ENCODE measurements around the gene ATAD2B.

The ATAD2B gene

GRCh38 chr2:23753291-23754010 is 173.5 kb downstream of the ATAD2B start:
- DNase-seq = no peak
- Histone ChIP-seq H3K4me1 (ENCODE audit: low read length) (no peaks in the 10 kb centered on the region), H3K4me2 (ENCODE audit: low read depth, low read length) (no peak overlapping the region), H3K4me3 (ENCODE audit: low read length) (no peak overlapping the region), H4K20me1 (ENCODE audit: insufficient read depth, low read length) (no peaks in the 10 kb centered on the region), H3K27ac (ENCODE audit: low read length) (no peak overlapping the region), H3K79me2 (ENCODE audit: low read length) (no peaks in the 10 kb centered on the region), H3K9me2 (replicated peaks; ENCODE audit: insufficient read depth, low read length) (no peaks in the 10 kb centered on the region), H3K9ac (ENCODE audit: low read length) (no peak overlapping the region), H3K27me3 (replicated peaks; ENCODE audit: insufficient read depth, low read length) (no peaks in the 10 kb centered on the region), H3K9me3 (replicated peaks; ENCODE audit: insufficient read depth, low read length) (no peaks in the 10 kb centered on the region), H3F3A (ENCODE audit: insufficient read depth, low read length) (no peaks in the 10 kb centered on the region), H3K36me3 (replicated peaks; ENCODE audit: insufficient read depth, low read length) (no peaks in the 10 kb centered on the region), H2AFZ (ENCODE audit: low read length) (no peak overlapping the region)
- TF ChIP-seq EZH2 (optimal IDR thresholded peaks at IDR 0.05; ENCODE audit: low read depth, low read length) (no peak), EZH2phosphoT487 (IDR thresholded peaks at IDR 0.05; ENCODE audit: low read length) (no peak), CTCF (IDR thresholded peaks at IDR 0.05; ENCODE audit: low read length) (no peak)

GRCh38 chr2:23751747-23752265 is 175.1 kb downstream of the ATAD2B start:
- no peak overlapping the region for H3K4me2 ChIP-seq (ENCODE audit: low read depth, low read length)
- DNase-seq = no peak

DNA sequence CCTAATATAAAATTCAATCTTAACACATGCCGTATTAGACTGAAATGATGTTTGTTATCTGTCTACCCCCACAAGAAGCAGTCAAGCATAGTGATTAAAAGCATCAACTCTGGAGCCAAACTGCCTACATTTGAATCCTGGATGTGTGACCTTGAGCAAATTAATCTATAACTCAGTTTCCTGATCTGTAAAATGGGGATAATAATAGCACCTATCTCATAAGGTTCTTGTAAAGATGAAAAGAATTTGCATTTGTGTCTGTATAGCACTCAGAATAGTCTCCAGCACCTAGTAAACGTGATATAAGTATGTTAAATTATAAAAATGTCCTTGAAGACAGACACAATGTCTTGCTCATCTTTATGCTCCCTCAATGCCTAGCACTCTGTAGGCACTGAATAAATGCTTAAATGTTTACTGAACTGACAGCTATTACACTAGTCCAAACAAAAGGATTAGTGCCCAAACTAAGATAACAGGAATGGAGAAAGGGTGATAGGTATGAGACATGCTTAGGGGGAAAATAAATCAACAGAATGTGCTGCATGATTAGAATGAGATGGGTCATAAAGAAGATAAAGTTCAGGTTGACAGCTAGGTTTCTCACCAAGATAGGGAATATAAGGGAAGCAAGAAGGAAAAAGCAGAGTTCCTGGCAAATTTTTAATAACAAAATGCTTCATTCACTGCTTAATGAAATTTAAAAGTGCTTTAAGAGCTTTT is 180.6 kb downstream of the ATAD2B start:
- no peaks in the 10 kb centered on the region for H3K9me2 ChIP-seq (replicated peaks; ENCODE audit: insufficient read depth, low read length)
- H3K4me2 ChIP-seq (ENCODE audit: low read depth, low read length) = no peak overlapping the region
- H2AFZ ChIP-seq (ENCODE audit: low read length) = no peak overlapping the region
- no peak for DNase-seq
- no peak for TF ChIP-seq EZH2 (optimal IDR thresholded peaks at IDR 0.05; ENCODE audit: low read depth, low read length)
- TF ChIP-seq EZH2phosphoT487 (IDR thresholded peaks at IDR 0.05; ENCODE audit: low read length) = no peak
- no peak for TF ChIP-seq CTCF (IDR thresholded peaks at IDR 0.05; ENCODE audit: low read length)
- no peaks in the 10 kb centered on the region for H3K27me3 ChIP-seq (replicated peaks; ENCODE audit: insufficient read depth, low read length)
- H3K36me3 ChIP-seq (replicated peaks; ENCODE audit: insufficient read depth, low read length) = no peaks in the 10 kb centered on the region
- no peaks in the 10 kb centered on the region for H3K79me2 ChIP-seq (ENCODE audit: low read length)
- no peak overlapping the region for H3K27ac ChIP-seq (ENCODE audit: low read length)
- H3K4me1 ChIP-seq (ENCODE audit: low read length) = no peaks in the 10 kb centered on the region
- no peaks in the 10 kb centered on the region for H4K20me1 ChIP-seq (ENCODE audit: insufficient read depth, low read length)
- H3K9ac ChIP-seq (ENCODE audit: low read length) = no peak overlapping the region
- H3K9me3 ChIP-seq (replicated peaks; ENCODE audit: insufficient read depth, low read length) = no peaks in the 10 kb centered on the region
- no peaks in the 10 kb centered on the region for H3F3A ChIP-seq (ENCODE audit: insufficient read depth, low read length)
- H3K4me3 ChIP-seq (ENCODE audit: low read length) = no peak overlapping the region

More at GRCh38 chr2:23751747-23752265, 175.1 kb downstream of the ATAD2B start:
- H3K9me3 ChIP-seq (replicated peaks; ENCODE audit: insufficient read depth, low read length) = no peaks in the 10 kb centered on the region
- H3K79me2 ChIP-seq (ENCODE audit: low read length) = no peaks in the 10 kb centered on the region
- no peaks in the 10 kb centered on the region for H4K20me1 ChIP-seq (ENCODE audit: insufficient read depth, low read length)
- H3K4me3 ChIP-seq (ENCODE audit: low read length) = no peak overlapping the region
- H3K4me1 ChIP-seq (ENCODE audit: low read length) = no peaks in the 10 kb centered on the region
- no peaks in the 10 kb centered on the region for H3K36me3 ChIP-seq (replicated peaks; ENCODE audit: insufficient read depth, low read length)
- H3K9me2 ChIP-seq (replicated peaks; ENCODE audit: insufficient read depth, low read length) = no peaks in the 10 kb centered on the region
- no peak for TF ChIP-seq EZH2phosphoT487 (IDR thresholded peaks at IDR 0.05; ENCODE audit: low read length)
- TF ChIP-seq CTCF (IDR thresholded peaks at IDR 0.05; ENCODE audit: low read length) = no peak
- no peak for TF ChIP-seq EZH2 (optimal IDR thresholded peaks at IDR 0.05; ENCODE audit: low read depth, low read length)
- H3K9ac ChIP-seq (ENCODE audit: low read length) = no peak overlapping the region
- H3K27ac ChIP-seq (ENCODE audit: low read length) = no peak overlapping the region
- H3K27me3 ChIP-seq (replicated peaks; ENCODE audit: insufficient read depth, low read length) = no peaks in the 10 kb centered on the region
- H3F3A ChIP-seq (ENCODE audit: insufficient read depth, low read length) = no peaks in the 10 kb centered on the region
- no peak overlapping the region for H2AFZ ChIP-seq (ENCODE audit: low read length)
